Trophoblast cell (in vitro differentiated cells and primary cell): ENCODE measurements around the gene FCHO1.

Source experiments
- DNase-seq, 2 donors: peaks; one replicate each; pipeline ENCODE4 v3.0.0-alpha.2; 2016
- H2AFZ ChIP-seq: 2 replicates; pipeline ENCODE4 v1.6.1; 2013; ENCODE audit warnings: low read length, moderate library complexity, mild to moderate bottlenecking; ENCODE audit not compliant: insufficient read depth, poor library complexity
- H2AK5ac ChIP-seq: 2 replicates; pipeline ENCODE4 v1.6.1; 2013; ENCODE audit warnings: mild to moderate bottlenecking, low read length
- H2BK120ac ChIP-seq: 2 replicates; pipeline ENCODE4 v1.6.1; 2013; ENCODE audit warnings: low read length, mild to moderate bottlenecking, moderate library complexity; ENCODE audit not compliant: insufficient read depth, poor library complexity
- H2BK12ac ChIP-seq: 2 replicates; pipeline ENCODE4 v1.6.1; 2013; ENCODE audit warnings: mild to moderate bottlenecking, low read length, moderate library complexity
- H2BK5ac ChIP-seq: 2 replicates; pipeline ENCODE4 v1.6.1; 2013; ENCODE audit warnings: low read length, low read depth, moderate library complexity, mild to moderate bottlenecking; ENCODE audit not compliant: poor library complexity
- H3K14ac ChIP-seq: 2 replicates; pipeline ENCODE4 v1.6.1; 2013; ENCODE audit warnings: mild to moderate bottlenecking, low read length
- H3K18ac ChIP-seq: 2 replicates; pipeline ENCODE4 v1.6.1; 2013; ENCODE audit warnings: mild to moderate bottlenecking, low read length
- H3K23ac ChIP-seq: 2 replicates; pipeline ENCODE4 v1.6.1; 2013; ENCODE audit warnings: low read length
- H3K27ac ChIP-seq: 2 replicates; pipeline ENCODE4 v1.5.1; 2013; ENCODE audit warnings: low read depth, mild to moderate bottlenecking, inconsistent platforms, low read length, moderate library complexity
- H3K27me3 ChIP-seq: 2 replicates; pipeline ENCODE4 v1.6.1; 2013; ENCODE audit warnings: inconsistent platforms, mild to moderate bottlenecking, low read length, moderate library complexity; ENCODE audit not compliant: insufficient read depth
- H3K36me3 ChIP-seq, 2 experiments: 1 replicate in 1 of 2; 2 replicates in 1 of 2; pipeline ENCODE4 v1.6.1; 2013; ENCODE audit warnings: low read length in 2 of 2, mild to moderate bottlenecking in 2 of 2, moderate library complexity in 1 of 2; ENCODE audit not compliant: insufficient read depth in 2 of 2, control insufficient read depth in 1 of 2
- H3K4ac ChIP-seq: 2 replicates; pipeline ENCODE4 v1.6.1; 2013; ENCODE audit warnings: low read depth, mild to moderate bottlenecking, low read length, moderate library complexity
- H3K4me1 ChIP-seq, 2 experiments: 1 replicate in 1 of 2; 2 replicates in 1 of 2; pipeline ENCODE4 v1.6.1; 2013; ENCODE audit warnings: low read length in 2 of 2, mild to moderate bottlenecking in 2 of 2, moderate library complexity in 1 of 2; ENCODE audit not compliant: insufficient read depth in 2 of 2, control insufficient read depth in 1 of 2
- H3K4me2 ChIP-seq: 2 replicates; pipeline ENCODE4 v1.6.1; 2013; ENCODE audit warnings: inconsistent platforms, mild to moderate bottlenecking, low read length, moderate library complexity
- H3K4me3 ChIP-seq: 2 replicates; pipeline ENCODE4 v1.5.1; 2013; ENCODE audit warnings: mild to moderate bottlenecking, low read depth, low read length, inconsistent platforms
- H3K79me1 ChIP-seq: one replicate; pipeline ENCODE4 v1.6.1; 2013; ENCODE audit warnings: low read length
- H3K79me2 ChIP-seq: 2 replicates; pipeline ENCODE4 v1.6.1; 2013; ENCODE audit warnings: low read length, mild to moderate bottlenecking; ENCODE audit not compliant: control insufficient read depth, insufficient read depth, poor library complexity
- H3K9ac ChIP-seq: 2 replicates; pipeline ENCODE4 v1.6.1; 2013; ENCODE audit warnings: mild to moderate bottlenecking, low read length
- H3K9me3 ChIP-seq: 2 replicates; pipeline ENCODE4 v1.6.1; 2013; ENCODE audit warnings: low read depth, mild to moderate bottlenecking, control low read depth, inconsistent platforms, low read length; ENCODE audit not compliant: insufficient read depth
- H4K12ac ChIP-seq: 2 replicates; pipeline ENCODE4 v1.6.1; 2013; ENCODE audit warnings: low read depth, mild to moderate bottlenecking, low read length, moderate library complexity
- H4K8ac ChIP-seq: 2 replicates; pipeline ENCODE4 v1.6.1; 2013; ENCODE audit warnings: low read depth, mild to moderate bottlenecking, low read length, moderate library complexity
- H4K91ac ChIP-seq: one replicate; pipeline ENCODE4 v1.6.1; 2013; ENCODE audit warnings: low read depth, mild to moderate bottlenecking, low read length, moderate library complexity
- WGBS: extraction: QIAGEN DNeasy Blood & Tissue Kit; methylation state at CpG from one replicate; pipeline ENCODE4 v1.1.7; 2013; ENCODE audit warnings: missing lambda C conversion rate; ENCODE audit not compliant: insufficient read length, insufficient coverage; ENCODE audit errors: extremely low coverage; 5-methylcytosine and 5-hydroxymethylcytosine counted together

Gene FCHO1

DNA sequence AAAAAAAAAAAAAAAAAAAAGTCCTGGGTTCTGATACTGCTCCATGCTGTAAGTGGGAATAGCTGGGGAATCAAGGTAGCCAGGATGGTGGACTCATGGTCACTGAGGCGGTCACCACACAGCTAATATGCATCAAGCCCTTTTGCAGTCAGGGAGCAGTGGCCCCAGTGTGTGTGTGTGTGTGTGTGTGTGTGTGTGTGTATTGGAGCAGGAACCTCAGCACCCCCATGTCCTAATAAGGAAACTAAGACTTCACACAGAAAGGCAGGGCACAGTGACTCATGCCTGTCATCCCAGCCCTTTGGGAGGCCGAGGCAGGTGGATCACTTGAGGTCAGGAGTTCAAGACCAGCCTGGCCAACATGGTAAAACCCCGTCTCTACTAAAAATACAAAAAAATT is 55.7 kb downstream of the FCHO1 start:
- H3K18ac ChIP-seq, result no peak overlapping the region
- H3K14ac ChIP-seq, result no peak overlapping the region
- no CpG with 5 or more reads among the region's 3 CpGs for WGBS
- no peaks in the 10 kb centered on the region for H3K27me3 ChIP-seq
- H3K27ac ChIP-seq, result no peak overlapping the region
- H3K23ac ChIP-seq, result no peak overlapping the region
- H2AK5ac ChIP-seq, result no peak overlapping the region
- no peaks in the 10 kb centered on the region for H3K36me3 ChIP-seq
- no peak overlapping the region for H3K4ac ChIP-seq
- H2BK12ac ChIP-seq, result no peak overlapping the region
- no peak overlapping the region for H3K4me2 ChIP-seq
- H4K12ac ChIP-seq, result no peak overlapping the region
- H2BK120ac ChIP-seq, result no peak overlapping the region
- no peak overlapping the region for H4K8ac ChIP-seq
- H3K4me1 ChIP-seq, result no peaks in the 10 kb centered on the region
- no peak overlapping the region for H4K91ac ChIP-seq
- H3K9me3 ChIP-seq, result peaks cover 4% of the 10 kb centered on the region
- no peaks in the 10 kb centered on the region for H3K79me2 ChIP-seq
- no peak overlapping the region for H3K9ac ChIP-seq
- DNase-seq, result no peak
- H2BK5ac ChIP-seq, result no peak overlapping the region
- H3K79me1 ChIP-seq, result no peaks in the 10 kb centered on the region
- H2AFZ ChIP-seq, result no peak overlapping the region
- no peak overlapping the region for H3K4me3 ChIP-seq

DNA sequence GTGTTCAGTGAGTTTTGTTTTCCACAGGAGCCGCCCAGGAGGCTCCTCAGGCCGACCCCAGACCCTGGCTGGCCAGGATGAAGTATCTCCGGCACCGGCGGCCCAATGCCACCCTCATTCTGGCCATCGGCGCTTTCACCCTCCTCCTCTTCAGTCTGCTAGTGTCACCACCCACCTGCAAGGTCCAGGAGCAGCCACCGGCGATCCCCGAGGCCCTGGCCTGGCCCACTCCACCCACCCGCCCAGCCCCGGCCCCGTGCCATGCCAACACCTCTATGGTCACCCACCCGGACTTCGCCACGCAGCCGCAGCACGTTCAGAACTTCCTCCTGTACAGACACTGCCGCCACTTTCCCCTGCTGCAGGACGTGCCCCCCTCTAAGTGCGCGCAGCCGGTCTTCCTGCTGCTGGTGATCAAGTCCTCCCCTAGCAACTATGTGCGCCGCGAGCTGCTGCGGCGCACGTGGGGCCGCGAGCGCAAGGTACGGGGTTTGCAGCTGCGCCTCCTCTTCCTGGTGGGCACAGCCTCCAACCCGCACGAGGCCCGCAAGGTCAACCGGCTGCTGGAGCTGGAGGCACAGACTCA is 56.5 kb downstream of the FCHO1 start:
- no peak overlapping the region for H4K91ac ChIP-seq
- no peak overlapping the region for H3K4ac ChIP-seq
- no peaks in the 10 kb centered on the region for H3K4me1 ChIP-seq
- H2BK120ac ChIP-seq, result no peak overlapping the region
- H3K14ac ChIP-seq, result no peak overlapping the region
- H3K9me3 ChIP-seq, result no peaks in the 10 kb centered on the region
- H2AK5ac ChIP-seq, result no peak overlapping the region
- H4K12ac ChIP-seq, result no peak overlapping the region
- H2AFZ ChIP-seq, result no peak overlapping the region
- no CpG with 5 or more reads among the region's 38 CpGs for WGBS
- H3K36me3 ChIP-seq, result no peaks in the 10 kb centered on the region
- DNase-seq, result no peak
- no peaks in the 10 kb centered on the region for H3K79me2 ChIP-seq
- H3K18ac ChIP-seq, result no peak overlapping the region
- no peak overlapping the region for H4K8ac ChIP-seq
- H3K79me1 ChIP-seq, result no peaks in the 10 kb centered on the region
- no peak overlapping the region for H3K23ac ChIP-seq
- no peaks in the 10 kb centered on the region for H3K27me3 ChIP-seq
- no peak overlapping the region for H3K9ac ChIP-seq
- H2BK5ac ChIP-seq, result no peak overlapping the region
- H3K4me2 ChIP-seq, result no peak overlapping the region
- H3K27ac ChIP-seq, result no peak overlapping the region
- H2BK12ac ChIP-seq, result no peak overlapping the region
- no peak overlapping the region for H3K4me3 ChIP-seq

DNA sequence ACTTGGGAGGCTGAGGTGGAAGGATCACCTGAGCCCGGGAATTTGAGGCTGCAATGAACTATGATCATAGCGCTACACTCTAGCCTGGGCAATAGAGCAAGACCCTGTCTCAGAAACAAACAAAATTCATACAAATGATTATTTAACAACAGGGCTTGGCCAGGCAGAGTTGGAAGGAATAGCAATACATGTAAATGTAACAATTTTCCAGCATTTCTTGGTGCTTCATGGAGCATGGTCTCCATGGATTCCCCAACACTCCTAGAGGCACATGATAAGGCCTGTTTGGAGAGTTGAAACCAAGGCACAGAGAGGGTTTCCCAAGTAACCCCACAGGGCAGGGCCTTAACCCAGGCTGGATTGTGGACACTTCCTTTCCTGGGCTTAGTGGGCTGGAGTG is 59.8 kb downstream of the FCHO1 start:
- Histone ChIP-seq H4K91ac (no peak overlapping the region), H3K18ac (no peak overlapping the region), H3K4ac (no peak overlapping the region), H3K4me1 (no peaks in the 10 kb centered on the region), H3K79me1 (no peaks in the 10 kb centered on the region), H4K12ac (no peak overlapping the region), H3K14ac (no peak overlapping the region), H3K27me3 (no peaks in the 10 kb centered on the region), H3K23ac (no peak overlapping the region), H2BK12ac (no peak overlapping the region), H3K9me3 (no peaks in the 10 kb centered on the region), H3K9ac (no peak overlapping the region), H3K27ac (no peak overlapping the region), H2AK5ac (no peak overlapping the region), H3K4me2 (no peak overlapping the region), H3K36me3 (no peaks in the 10 kb centered on the region), H2BK5ac (no peak overlapping the region), H2AFZ (no peak overlapping the region), H4K8ac (no peak overlapping the region), H2BK120ac (no peak overlapping the region), H3K79me2 (no peaks in the 10 kb centered on the region), H3K4me3 (no peak overlapping the region)
- no peak for DNase-seq
- no CpG with 5 or more reads among the region's 2 CpGs for WGBS

DNA sequence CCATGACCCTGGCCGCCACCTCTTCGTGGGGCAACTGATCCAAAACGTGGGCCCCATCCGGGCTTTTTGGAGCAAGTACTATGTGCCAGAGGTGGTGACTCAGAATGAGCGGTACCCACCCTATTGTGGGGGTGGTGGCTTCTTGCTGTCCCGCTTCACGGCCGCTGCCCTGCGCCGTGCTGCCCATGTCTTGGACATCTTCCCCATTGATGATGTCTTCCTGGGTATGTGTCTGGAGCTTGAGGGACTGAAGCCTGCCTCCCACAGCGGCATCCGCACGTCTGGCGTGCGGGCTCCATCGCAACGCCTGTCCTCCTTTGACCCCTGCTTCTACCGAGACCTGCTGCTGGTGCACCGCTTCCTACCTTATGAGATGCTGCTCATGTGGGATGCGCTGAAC is 60.4 kb downstream of the FCHO1 start:
- Histone ChIP-seq H2BK120ac (no peak overlapping the region), H3K4me1 (no peaks in the 10 kb centered on the region), H3K4me3 (no peak overlapping the region), H3K18ac (no peak overlapping the region), H3K27ac (no peak overlapping the region), H3K79me2 (no peaks in the 10 kb centered on the region), H4K91ac (no peak overlapping the region), H4K8ac (no peak overlapping the region), H3K27me3 (no peaks in the 10 kb centered on the region), H3K14ac (no peak overlapping the region), H3K79me1 (no peaks in the 10 kb centered on the region), H3K4me2 (no peak overlapping the region), H3K9ac (no peak overlapping the region), H2AFZ (no peak overlapping the region), H3K4ac (no peak overlapping the region), H3K36me3 (no peaks in the 10 kb centered on the region), H2BK5ac (no peak overlapping the region), H2BK12ac (no peak overlapping the region), H4K12ac (no peak overlapping the region), H2AK5ac (no peak overlapping the region), H3K23ac (no peak overlapping the region), H3K9me3 (no peaks in the 10 kb centered on the region)
- no CpG with 5 or more reads among the region's 20 CpGs for WGBS
- DNase-seq, result no peak
